GM10248 (cell line): Measurements from ENCODE around the gene LMNTD1.
"Not testable (repeated sequence)": the region's sequence is repeated elsewhere in the genome, so short reads cannot be mapped to it uniquely, and the experiment has no call there.

ENCODE experiments used
- CTCF ChIA-PET: fragments of 300-600 bp; sonication (Branson Sonifier 250); formaldehyde crosslinking; extraction: SDS; loops from one replicate; lab custom pipeline; 2021; ENCODE audit warnings: antibody characterized with exemption; lab: Yijun Ruan, JAX
- POLR2A ChIA-PET: fragments of 350-650 bp; sonication (Branson Sonifier 250); formaldehyde crosslinking; extraction: SDS; loops from one replicate; lab custom pipeline; 2020; ENCODE audit warnings: antibody characterized with exemption; lab: Yijun Ruan, JAX
- DNase-seq: peaks from one replicate; pipeline ENCODE4 v3.0.0; 2012; ENCODE audit errors: extremely low spot score
- TF ChIP-seq, protein P1 (sequence below): IDR thresholded peaks from 2 replicates; pipeline ENCODE4 v1.5.1; 2012; ENCODE audit warnings: mild to moderate bottlenecking, low read depth; ENCODE audit errors: extremely low read depth, missing control alignments, control extremely low read depth

The LMNTD1 gene, protein sequence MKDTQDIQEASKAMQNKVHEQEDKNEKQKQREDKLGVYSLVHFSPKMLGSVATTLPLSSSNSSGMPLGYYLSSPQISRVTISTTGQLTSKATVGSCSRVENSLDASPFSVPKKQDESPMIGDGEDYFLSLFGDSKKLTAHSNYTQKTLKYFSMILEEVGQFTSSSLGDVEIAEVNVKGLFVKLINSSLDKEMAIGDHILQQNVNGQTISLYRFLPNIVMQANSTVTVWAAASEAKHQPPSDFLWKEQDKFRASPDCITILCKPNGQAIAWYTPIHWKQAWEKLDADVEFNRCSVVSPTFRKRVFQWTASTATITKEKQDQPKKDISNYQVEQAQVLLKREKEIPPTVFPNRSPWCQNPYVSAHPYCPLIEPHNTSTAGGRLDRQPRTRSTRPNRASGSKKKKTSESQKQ

DNA sequence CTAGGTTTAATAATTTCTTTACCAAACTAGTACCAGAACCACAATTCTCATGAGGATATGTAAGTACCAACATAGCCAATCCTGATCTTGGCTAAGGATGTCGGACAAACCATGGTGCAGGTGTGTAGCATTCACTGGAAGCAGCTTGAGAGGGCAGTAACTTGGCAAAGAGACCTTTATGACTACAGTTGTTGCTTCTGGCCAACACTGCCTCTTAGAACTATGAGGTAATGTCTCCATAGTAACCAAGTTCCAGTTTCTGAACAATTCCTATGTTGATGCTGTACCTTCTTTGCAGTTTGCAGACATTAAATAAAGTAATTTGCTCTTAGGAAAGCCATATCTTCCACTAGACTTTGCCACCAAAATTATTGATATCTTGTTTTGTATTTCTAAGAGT is at the start of gene LMNTD1:
Gene LMNTD1, minus strand, starts transcription at position 186 of the 400 bp plus-strand sequence. CDS start 324 bp downstream, outside the sequence.
- no peak for DNase-seq
- TF ChIP-seq, protein P1, sequence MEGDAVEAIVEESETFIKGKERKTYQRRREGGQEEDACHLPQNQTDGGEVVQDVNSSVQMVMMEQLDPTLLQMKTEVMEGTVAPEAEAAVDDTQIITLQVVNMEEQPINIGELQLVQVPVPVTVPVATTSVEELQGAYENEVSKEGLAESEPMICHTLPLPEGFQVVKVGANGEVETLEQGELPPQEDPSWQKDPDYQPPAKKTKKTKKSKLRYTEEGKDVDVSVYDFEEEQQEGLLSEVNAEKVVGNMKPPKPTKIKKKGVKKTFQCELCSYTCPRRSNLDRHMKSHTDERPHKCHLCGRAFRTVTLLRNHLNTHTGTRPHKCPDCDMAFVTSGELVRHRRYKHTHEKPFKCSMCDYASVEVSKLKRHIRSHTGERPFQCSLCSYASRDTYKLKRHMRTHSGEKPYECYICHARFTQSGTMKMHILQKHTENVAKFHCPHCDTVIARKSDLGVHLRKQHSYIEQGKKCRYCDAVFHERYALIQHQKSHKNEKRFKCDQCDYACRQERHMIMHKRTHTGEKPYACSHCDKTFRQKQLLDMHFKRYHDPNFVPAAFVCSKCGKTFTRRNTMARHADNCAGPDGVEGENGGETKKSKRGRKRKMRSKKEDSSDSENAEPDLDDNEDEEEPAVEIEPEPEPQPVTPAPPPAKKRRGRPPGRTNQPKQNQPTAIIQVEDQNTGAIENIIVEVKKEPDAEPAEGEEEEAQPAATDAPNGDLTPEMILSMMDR, result no peak
- CTCF ChIA-PET, result no interaction called here
- POLR2A ChIA-PET, result no interaction called here

DNA sequence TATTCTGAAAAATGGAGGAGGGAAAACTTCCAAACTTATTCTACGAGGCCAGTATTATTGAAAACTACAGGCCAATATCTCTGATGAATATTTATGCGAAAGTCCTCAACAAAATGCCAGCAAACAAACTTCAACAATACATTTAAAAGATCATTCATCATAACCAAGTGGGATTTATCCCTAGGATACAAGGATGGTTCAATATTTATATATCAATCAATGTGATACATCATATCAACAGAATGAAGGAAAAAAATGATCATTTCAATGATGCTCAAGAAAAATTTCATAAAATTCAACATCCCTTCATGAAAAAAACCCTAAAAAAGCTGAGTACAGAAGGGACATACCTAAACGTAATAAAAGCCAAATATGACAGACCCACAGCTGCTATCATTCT is 45.9 kb upstream of the LMNTD1 start:
- POLR2A ChIA-PET, result no interaction called here
- CTCF ChIA-PET, result no interaction called here
- DNase-seq, result no peak
- TF ChIP-seq, protein P1, result no peak

DNA sequence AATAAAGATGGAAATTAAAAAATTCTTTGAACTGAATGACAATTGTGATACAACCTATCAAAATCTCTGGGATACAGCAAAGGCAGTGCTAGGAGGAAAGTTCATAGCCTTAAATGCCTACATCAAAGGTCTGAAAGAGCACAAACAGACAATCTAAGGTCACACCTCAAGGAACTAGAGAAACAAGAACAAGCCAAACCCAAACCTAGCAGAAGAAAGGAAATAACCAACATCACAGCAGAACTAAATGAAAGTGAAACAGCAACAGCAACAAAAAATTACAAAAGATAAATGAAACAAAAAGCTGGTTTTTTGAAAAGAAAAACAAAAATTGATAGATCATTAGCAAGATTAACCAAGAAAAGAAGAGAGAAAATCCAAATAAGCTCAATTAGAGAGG is 42.4 kb upstream of the LMNTD1 start:
- POLR2A ChIA-PET, CTCF ChIA-PET, DNase-seq: not testable (repeated sequence)

DNA sequence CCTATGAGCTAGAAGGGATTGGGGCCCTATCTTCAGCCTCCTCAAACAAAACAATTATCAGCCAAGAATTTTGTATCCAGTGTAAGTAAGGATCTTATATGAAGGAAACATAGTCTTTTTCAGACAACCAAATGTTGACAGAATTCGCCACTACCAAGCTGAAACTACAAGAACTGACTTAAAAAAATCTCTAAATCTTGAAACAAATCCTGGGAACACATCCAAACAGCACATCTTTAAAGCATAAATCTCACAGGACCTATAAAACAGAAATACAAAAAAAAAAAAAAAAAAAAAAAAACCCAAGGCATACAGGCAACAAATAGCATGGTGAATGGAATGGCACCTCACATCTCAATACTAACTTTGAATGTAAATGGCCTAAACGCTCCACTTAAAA is 41.3 kb upstream of the LMNTD1 start:
- CTCF ChIA-PET, result no interaction called here
- DNase-seq, result no peak
- POLR2A ChIA-PET, result no interaction called here
- TF ChIP-seq, protein P1, result no peak

DNA sequence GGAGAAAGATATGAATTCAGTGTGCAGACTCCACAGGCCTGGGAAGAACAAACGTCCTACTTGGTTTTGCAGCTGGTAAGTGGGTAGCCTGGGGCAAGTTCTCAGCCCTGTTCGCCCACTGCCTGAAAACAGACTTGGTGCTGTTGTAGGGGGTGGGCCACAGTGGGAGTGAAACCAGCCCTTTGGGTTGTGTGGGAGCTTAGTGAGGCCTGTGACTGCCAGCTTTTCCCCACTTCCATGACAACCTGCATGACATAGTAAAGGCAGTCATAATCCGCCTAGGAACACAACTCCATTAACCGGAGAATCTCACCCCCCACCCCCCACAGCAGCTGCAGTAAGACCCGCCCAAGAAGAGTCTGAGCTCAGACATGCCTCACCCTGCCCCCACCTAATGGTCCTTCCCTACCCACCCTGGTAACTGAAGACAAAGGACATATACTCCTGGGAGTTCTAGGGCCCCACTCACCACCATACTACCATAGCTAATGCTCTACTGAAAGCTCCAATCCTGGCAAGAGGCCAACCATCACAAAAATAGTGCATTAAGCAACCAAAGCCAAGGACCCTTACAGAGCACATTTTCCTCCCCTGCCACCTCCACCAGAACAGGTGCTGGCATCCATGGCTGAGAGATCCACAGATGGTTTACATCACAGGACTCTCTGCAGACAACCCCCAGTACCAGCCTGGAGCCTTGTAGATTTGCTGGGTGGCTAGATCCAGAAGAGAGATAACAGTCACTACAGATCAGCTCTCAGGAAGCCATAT is 39.8 kb upstream of the LMNTD1 start:
- ChIA-PET POLR2A (no interaction called here), CTCF (no interaction called here)
- DNase-seq, result no peak
- TF ChIP-seq, protein P1, result no peak

DNA sequence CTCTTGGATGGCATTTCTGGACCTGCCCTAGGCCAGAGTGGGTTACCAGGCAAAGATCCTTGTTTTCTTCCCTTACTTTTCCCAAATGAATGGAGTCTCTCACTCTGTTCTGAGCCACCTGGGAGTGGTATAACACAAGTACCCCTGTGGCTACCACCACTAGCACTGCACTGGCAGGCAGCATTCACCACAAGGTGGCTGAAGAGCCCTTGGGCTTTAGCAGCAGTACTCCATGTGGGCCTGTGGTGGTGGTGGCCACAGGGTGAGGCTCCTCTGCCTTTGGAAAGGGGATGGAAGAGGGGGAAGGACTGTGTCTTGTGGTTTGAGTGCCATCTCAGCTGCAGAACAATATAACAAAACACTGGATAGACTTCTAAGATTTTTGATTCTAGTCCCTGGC is 38.1 kb upstream of the LMNTD1 start:
- ChIA-PET CTCF (no interaction called here), POLR2A (no interaction called here)
- DNase-seq, result no peak
- TF ChIP-seq, protein P1, result no peak
